Caco-2 (cell line): ENCODE data around the gene THAP11. TPM values are rescaled to one million over a fixed set of nuclear protein-coding genes. Genes with fewer than 3 reads are reported as not detected.

Source experiments
- BruUV-seq: library from RNA; stranded (reverse); fragments of 400-500 nt; replicated peaks from 2 replicates; lab custom pipeline; 2021; lab: Mats Ljungman, UMichigan
- CTCF ChIA-PET: fragments of 300-600 bp; sonication (Branson Sonifier 250); formaldehyde crosslinking; loops from one replicate; lab custom pipeline; 2022; ENCODE audit warnings: antibody characterized with exemption; lab: Charles Lee
- POLR2A ChIA-PET: fragments of 300-600 bp; sonication (Branson Sonifier 250); formaldehyde crosslinking; loops from one replicate; lab custom pipeline; 2022; ENCODE audit warnings: antibody characterized with exemption; lab: Charles Lee
- DNase-seq, 2 experiments: peaks; one replicate each; pipeline versions ENCODE4 v3.0.0 to v3.0.0-alpha.2; 2020 to 2022
- H3K27me3 ChIP-seq: replicated peaks from 2 replicates; pipeline ENCODE4 v1.6.0; 2011; ENCODE audit warnings: low read length; ENCODE audit not compliant: control insufficient read depth, insufficient read depth
- H3K36me3 ChIP-seq: 2 replicates; pipeline ENCODE4 v1.5.1; 2011; ENCODE audit warnings: low read length; ENCODE audit not compliant: control insufficient read depth, insufficient read depth
- H3K4me1 ChIP-seq: fragments of 250-450 bp; sonication (Bioruptor Pico); 2 replicates; pipeline ENCODE4 v1.5.1; 2020; ENCODE audit warnings: mild to moderate bottlenecking
- H3K4me3 ChIP-seq: 2 replicates; pipeline ENCODE4 v1.5.1; 2011; ENCODE audit warnings: low read depth, mild to moderate bottlenecking, control low read depth, low read length
- H3K9me3 ChIP-seq: fragments of 250-450 bp; sonication (Bioruptor Pico); 2 replicates; pipeline ENCODE4 v1.5.1; 2020; ENCODE audit warnings: mild to moderate bottlenecking, moderate library complexity
- H3K27ac Mint-ChIP-seq: one replicate; pipeline ENCODE4 v1.8.0; 2022; ENCODE audit warnings: mixed read lengths; ENCODE audit not compliant: unreplicated experiment
- H3K27me3 Mint-ChIP-seq: one replicate; pipeline ENCODE4 v1.8.0; 2022; ENCODE audit warnings: mixed read lengths; ENCODE audit not compliant: insufficient read depth, unreplicated experiment
- H3K36me3 Mint-ChIP-seq: one replicate; pipeline ENCODE4 v1.8.0; 2022; ENCODE audit warnings: mild to moderate bottlenecking, mixed read lengths; ENCODE audit not compliant: insufficient read depth, unreplicated experiment
- H3K4me1 Mint-ChIP-seq: one replicate; pipeline ENCODE4 v1.8.0; 2022; ENCODE audit warnings: low read depth, mixed read lengths; ENCODE audit not compliant: unreplicated experiment
- H3K4me3 Mint-ChIP-seq: one replicate; pipeline ENCODE4 v1.8.0; 2022; ENCODE audit warnings: mild to moderate bottlenecking, moderate library complexity, mixed read lengths; ENCODE audit not compliant: unreplicated experiment
- H3K9me3 Mint-ChIP-seq: one replicate; pipeline ENCODE4 v1.8.0; 2022; ENCODE audit warnings: mixed read lengths; ENCODE audit not compliant: unreplicated experiment
- CTCF ChIP-seq, 2 experiments: fragments of 200-600 bp in 1 of 2; IDR thresholded peaks; 1 replicate in 1 of 2; 2 replicates in 1 of 2; pipeline versions ENCODE4 v1.5.1 to v1.8.0; 2011 to 2022; ENCODE audit warnings: antibody characterized with exemption in 1 of 2, control low read depth in 1 of 2, inconsistent platforms in 1 of 2, low read depth in 1 of 2, low read length in 1 of 2, mild to moderate bottlenecking in 1 of 2, moderate library complexity in 1 of 2; ENCODE audit not compliant: insufficient read depth in 1 of 2, severe bottlenecking in 1 of 2, unreplicated experiment in 1 of 2
- intact Hi-C: fragments of 100-400 bp; cut with micrococcal nuclease; formaldehyde crosslinking; loops from one replicate; pipeline ENCODE4 v1.10.0; 2022; ENCODE audit not compliant: unreplicated experiment
- total RNA-seq: library from RNA; stranded (reverse); gene quantifications from 2 replicates; pipeline ENCODE4 v1.2.3, GENCODE V29; 2022

The THAP11 gene
- total RNA-seq, 1 experiment from 2014 or later: 46.8 TPM

DNA sequence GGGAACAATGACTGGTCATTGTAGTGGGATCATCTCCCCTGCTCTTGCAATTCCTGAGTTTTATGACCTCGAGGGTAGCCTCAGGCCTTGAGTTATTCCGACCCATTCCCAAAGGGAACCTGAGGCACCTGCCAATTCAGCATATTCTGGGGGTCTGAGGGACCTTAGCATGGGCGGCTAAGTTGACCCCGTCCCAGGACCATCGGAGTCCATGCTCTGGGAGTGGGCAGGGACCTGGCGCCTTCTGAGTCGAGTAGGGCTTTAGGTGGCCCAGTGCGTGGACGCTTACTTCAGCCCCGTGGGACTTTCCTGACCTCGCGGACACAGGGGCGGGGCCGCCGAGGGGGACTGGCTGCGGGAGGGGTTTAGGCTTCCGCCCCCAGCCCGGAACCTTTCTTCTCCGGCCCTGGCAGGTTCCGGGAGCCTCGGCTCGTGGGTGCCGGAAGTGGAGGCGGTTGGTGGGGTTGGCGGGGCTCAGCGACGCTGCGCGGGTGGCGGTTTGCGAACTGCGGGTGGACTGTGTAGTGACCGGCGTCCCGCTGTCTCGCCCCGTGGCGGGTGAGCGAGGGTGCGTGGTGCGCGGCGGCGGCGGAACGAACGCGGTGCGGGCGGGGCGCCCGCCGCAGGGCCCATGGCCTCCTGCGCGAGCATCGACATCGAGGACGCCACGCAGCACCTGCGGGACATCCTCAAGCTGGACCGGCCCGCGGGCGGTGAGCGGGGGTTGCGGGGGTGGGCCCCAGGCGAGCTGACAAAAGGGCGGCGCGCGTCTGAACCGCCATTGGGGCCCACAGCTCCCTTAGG is 30.7 kb downstream of the THAP11 start, which contains the start of gene EDC4:
TSS of gene EDC4 (plus strand) at position 422 of the 804 bp plus-strand sequence. CDS start at position 632, 210 bp downstream.
- no peaks in the 10 kb centered on the region for H3K9me3 ChIP-seq
- peak within 1 kb of the TSS; percentile 93 for H3K4me3 ChIP-seq
- intact Hi-C loops: loop anchor here (1.0 to 2.0 kb wide), 3 partner anchors 10 to 56 kb away; partner anchors contain the start of genes CENPT and NUTF2
- H3K27me3 ChIP-seq: no peaks in the 10 kb centered on the region
- Mint-ChIP-seq H3K4me3 (peak within 1 kb of the TSS; percentile 90), H3K27ac (peak within 1 kb of the TSS; percentile 87), H3K4me1 (peaks cover 20% of the 10 kb centered on the region), H3K9me3 (no peaks in the 10 kb centered on the region), H3K36me3 (peaks cover 77% of the 10 kb centered on the region), H3K27me3 (no peaks in the 10 kb centered on the region)
- TF ChIP-seq CTCF (IDR thresholded peaks at IDR 0.05; ENCODE audit: insufficient read depth in 1 of 2, low read depth in 1 of 2, low read length in 1 of 2, severe bottlenecking in 1 of 2, unreplicated experiment in 1 of 2): no peak
- peaks cover 20% of the 10 kb centered on the region for H3K36me3 ChIP-seq
- DNase-seq: peak; percentile 87 to 91
- ChIA-PET CTCF (interaction anchor here (0.6 to 2.0 kb wide), 5 partner anchors 11 to 66 kb away, joined by 3 to 20 read pairs (median 4); partner anchors contain the start of genes NRN1L, RANBP10 and TSNAXIP1), POLR2A (interaction anchor here (0.7 to 1.0 kb wide), 2 partner anchors 28 to 150 kb away, joined by 3 to 4 read pairs; partner anchors contain the start of genes DDX28 and DUS2)
- peaks cover 7% of the 10 kb centered on the region; the same call in 1 of the 2 replicates for H3K4me1 ChIP-seq
- BruUV-seq: no TSS peak

GRCh38 chr16:67873435-67874370 is 31.6 kb downstream of the THAP11 start:
- no peaks in the 10 kb centered on the region for H3K27me3 Mint-ChIP-seq
- H3K4me3 Mint-ChIP-seq: peak overlapping the region; percentile 90
- no peaks in the 10 kb centered on the region for H3K9me3 Mint-ChIP-seq
- H3K4me1 Mint-ChIP-seq: peaks cover 20% of the 10 kb centered on the region
- peaks cover 79% of the 10 kb centered on the region for H3K36me3 Mint-ChIP-seq
- Histone ChIP-seq H3K9me3 (no peaks in the 10 kb centered on the region), H3K4me3 (peak overlapping the region; percentile 93), H3K36me3 (peaks cover 18% of the 10 kb centered on the region), H3K4me1 (peaks cover 7% of the 10 kb centered on the region; the same call in 1 of the 2 replicates), H3K27me3 (no peaks in the 10 kb centered on the region)
- H3K27ac Mint-ChIP-seq: peak overlapping the region; percentile 87
- CTCF ChIA-PET: interaction anchor here (0.6 to 2.0 kb wide), 5 partner anchors 10 to 67 kb away, joined by 3 to 20 read pairs (median 4); partner anchors contain the start of genes NRN1L, RANBP10 and TSNAXIP1
- intact Hi-C loops: loop anchor here (1.0 to 2.0 kb wide), 3 partner anchors 10 to 57 kb away; partner anchors contain the start of genes CENPT and NUTF2
- POLR2A ChIA-PET: interaction anchor here (0.7 to 1.0 kb wide), 2 partner anchors 29 to 150 kb away, joined by 3 to 4 read pairs; partner anchors contain the start of genes DDX28 and DUS2
- no peak for TF ChIP-seq CTCF (IDR thresholded peaks at IDR 0.05; ENCODE audit: insufficient read depth in 1 of 2, low read depth in 1 of 2, low read length in 1 of 2, severe bottlenecking in 1 of 2, unreplicated experiment in 1 of 2)
- BruUV-seq: TSS peak; percentile 42
- no peak for DNase-seq
